NCI-H1048 (cell line): ENCODE measurements around the gene SPAG7.

ENCODE experiments used
- DNase-seq: peaks from one replicate; lab custom pipeline; 2025; lab: John Stamatoyannopoulos, UW

SPAG7 gene

GRCh38 chr17:4974115-4974670 lies 6.6 kb upstream of the SPAG7 start:
- DNase-seq = no peak

DNA sequence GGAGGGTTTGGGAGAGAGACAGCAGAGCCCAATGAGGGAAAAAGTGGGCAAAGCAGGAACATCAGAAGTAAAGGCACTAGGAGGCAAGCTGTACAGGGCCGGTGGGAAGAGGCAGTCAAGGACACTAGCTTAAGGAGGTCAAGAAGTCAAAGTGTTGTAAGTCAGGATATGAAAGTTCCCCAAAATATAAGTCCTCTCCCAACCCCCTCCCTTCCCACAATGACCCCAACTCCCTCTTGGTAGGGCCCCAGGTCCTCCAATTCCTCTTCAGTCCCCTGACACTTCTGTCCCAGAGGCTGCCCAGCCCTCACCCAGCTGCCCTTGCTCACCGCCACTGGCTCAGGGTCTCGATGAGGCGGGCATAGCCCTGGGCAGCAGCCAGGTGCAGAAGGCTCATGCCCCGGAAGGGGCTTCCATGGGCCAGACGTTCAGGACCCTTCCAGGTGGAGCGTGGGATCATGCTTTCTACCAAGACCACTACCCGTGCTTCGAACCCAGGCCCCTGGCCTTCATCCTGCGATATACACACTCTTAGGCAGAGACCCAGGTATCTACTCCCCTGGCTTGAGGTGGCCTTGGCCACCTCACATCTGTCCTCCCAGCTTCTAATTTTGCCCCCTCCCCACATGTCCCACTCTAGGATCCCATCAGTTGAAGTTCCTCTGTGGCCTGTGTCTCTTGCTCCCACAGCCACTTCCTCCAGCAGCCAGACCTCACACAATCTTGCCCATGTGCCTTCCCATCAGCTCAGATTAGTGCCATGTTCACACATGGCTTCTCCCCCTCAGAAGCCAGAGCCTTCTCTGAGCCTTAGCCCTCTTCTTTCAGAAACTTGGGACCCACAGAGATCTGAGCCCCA lies 5.9 kb upstream of the SPAG7 start:
- DNase-seq = no peak

DNA sequence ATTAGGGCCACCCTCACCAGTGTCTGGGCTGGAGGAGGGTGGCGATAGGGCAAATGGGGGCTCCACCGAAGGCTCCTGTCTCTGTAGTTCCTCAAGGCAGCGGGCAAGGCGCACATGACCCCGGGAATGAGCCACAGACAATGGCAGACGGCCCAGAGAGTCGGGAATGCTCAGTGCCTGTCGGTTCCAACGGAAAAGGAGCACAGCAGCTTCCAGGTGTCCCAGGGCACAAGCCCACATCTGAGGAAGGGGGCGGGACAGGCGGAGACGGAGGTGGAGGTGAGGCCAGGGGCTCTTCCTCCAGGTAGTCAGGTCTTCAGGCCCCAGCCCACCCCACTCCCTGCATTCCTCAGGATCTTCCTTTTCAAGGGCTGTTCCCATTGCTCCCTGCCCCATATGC lies 5.1 kb upstream of the SPAG7 start:
- no peak for DNase-seq

- DNase-seq = no peak
Observed at GRCh38 chr17:4972322-4972721, 4.7 kb upstream of the SPAG7 start.

GRCh38 chr17:4971826-4972225 lies 4.2 kb upstream of the SPAG7 start:
- DNase-seq = no peak

GRCh38 chr17:4970273-4970672 lies 2.7 kb upstream of the SPAG7 start:
- no peak for DNase-seq

DNA sequence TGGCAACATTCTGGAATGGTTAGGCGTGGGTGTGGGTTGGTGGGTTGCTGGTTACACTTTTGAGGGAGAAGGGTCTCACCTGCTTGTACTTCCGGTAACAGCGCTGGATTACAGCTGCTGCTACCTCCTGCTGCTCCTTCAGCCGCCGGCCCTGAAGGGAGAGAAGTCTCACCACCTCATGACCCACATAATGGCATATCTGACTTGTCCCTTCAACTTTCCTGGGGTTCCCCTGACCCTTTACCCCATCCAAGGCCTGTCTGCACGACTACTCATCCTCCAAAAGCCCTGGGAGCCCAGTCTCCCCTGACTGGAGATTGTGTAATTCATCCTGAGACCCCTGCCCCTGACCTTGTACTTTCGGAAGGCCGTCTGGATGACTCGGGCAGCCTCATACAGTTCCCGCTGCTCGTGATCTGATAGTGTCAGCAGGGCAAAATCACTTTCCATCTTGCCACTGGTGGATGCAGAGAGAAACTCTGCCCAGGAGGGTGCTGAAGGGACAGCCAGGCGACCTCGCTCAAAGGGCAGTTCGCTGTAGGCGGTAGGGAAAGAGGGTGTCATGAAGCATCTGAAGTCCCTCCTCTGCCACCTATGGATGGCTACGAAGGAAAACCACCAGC lies 2.0 kb upstream of the SPAG7 start:
- DNase-seq = no peak

DNA sequence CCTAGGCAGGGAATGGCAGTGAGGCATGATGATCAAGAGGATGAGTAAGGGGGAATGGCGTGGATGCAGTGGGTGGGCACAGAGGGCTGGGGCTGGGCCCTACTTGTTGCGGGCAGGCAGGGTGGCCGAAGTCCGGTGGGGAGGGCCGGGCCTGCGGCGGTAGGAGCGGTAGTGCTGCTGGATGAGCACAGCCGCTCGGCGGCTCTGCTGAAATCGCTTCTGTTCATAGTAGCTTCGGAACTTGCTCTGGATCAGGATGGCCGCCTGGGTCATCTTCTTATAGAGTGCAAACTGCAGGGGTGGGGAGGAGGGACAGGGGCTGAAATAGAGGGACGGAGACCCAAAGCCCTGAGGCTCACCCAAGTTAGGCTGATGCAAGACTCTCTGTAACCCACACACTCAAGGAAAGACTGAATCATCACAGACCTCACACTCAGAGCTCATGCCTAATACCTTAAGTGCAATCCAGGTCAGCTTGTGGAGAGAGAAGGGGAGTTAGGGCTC lies 1.5 kb upstream of the SPAG7 start:
- no peak for DNase-seq

DNA sequence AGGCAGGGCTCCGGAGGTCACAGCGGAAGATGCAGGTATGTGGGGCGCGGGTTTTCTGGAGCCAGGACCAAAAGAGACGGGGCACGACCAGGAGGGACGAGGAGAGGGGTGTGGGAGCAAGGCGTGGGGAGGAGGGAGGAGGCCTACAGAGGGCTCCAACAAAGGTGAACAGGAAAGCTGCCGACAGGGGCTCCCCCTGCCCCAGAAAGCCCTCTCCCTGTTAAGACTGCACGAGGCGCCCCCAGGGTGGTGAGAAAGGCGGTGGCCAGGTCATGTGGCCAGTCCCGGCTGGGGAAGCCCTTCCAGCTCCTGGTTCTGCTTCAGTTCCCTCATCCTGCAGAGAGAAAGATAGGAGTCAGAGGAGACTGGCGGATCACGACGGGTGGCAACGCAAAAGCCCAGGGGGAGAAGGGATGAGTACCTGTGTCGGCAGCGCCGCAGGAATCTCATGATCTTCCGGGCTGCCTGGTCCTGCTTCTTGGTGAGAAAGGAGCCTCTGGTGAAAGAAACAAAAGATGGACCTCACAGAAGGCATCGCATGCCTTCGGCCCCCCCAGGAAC lies 949 bp upstream of the SPAG7 start:
- no peak for DNase-seq

- DNase-seq = peak; percentile 98
Observed at GRCh38 chr17:4966844-4967538, 626 bp downstream of the SPAG7 start.

DNA sequence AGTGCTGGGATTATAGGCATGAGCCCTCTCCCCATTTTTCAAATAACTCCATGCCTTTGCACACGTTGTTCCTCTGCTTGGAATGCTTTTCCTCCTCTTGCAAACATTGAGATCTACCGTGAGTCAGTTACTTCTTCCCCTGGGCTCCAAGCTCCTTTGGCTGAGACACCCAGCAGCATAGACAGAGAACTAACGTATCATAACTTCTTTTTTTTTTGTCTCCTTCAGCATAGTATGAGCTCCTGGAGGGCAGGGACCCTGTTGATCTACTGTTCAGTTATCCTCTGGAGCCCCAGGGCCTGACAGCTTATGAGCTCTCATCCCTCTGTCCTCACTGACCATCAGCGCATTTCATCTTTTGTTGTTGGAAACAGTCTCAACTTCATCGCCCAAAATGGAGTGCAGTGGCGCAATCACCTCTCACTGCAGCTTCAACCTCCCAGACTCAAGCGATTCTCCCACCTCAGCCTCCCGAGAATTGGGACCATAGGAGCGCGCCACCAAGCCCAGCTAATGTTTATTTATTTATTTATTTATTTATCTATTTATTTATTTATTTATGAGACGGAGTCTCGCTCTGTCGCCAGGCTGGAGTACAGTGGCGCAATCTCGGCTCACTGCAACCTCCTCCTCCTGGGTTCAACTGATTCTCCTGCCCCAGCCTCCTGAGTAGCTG lies 2.2 kb downstream of the SPAG7 start:
- DNase-seq = no peak

GRCh38 chr17:4960279-4960922 lies 7.2 kb downstream of the SPAG7 start:
- no peak for DNase-seq

GRCh38 chr17:4959261-4959965 lies 8.2 kb downstream of the SPAG7 start:
- DNase-seq = no peak

DNA sequence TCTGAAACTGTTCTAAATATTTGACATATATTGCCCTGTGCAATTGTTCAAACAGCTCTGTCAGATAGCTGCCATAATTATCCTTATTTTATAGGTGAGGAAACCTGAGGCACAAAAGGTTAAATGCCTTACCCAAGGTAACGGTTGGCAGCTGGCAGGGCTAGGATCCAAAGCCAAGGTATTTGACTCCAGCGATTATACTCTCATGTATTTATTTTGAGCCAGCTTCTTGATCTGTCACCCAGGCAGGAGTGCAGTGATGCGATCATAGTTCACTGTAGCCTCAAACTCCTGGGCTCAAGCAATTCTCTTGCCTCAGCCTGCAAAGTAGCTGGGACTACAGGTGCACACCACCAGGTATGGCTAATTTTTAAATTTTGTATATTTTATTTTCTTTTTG lies 9.5 kb downstream of the SPAG7 start:
- DNase-seq = no peak

GRCh38 chr17:4956493-4957061 lies 11.0 kb downstream of the SPAG7 start:
- DNase-seq = no peak

DNA sequence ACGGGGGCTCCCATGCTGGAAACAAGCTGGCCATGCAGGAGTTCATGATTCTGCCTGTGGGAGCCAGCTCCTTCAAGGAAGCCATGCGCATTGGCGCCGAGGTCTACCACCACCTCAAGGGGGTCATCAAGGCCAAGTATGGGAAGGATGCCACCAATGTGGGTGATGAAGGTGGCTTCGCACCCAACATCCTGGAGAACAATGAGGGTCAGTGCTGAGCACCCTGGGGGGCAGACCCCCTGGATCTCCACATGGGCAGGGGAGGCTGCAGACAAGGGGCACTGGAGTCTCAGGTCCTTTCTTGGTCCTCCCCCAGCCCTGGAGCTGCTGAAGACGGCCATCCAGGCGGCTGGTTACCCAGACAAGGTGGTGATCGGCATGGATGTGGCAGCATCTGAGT lies 12.5 kb downstream of the SPAG7 start:
- no peak for DNase-seq

GRCh38 chr17:4953451-4953961 lies 14.1 kb downstream of the SPAG7 start:
- no peak for DNase-seq

GRCh38 chr17:4951486-4951885 lies 16.1 kb downstream of the SPAG7 start:
- no peak for DNase-seq

- DNase-seq = no peak
Observed at GRCh38 chr17:4950746-4951204, 16.8 kb downstream of the SPAG7 start, which contains the start of gene ENO3. Gene ENO3 (plus strand): TSS chr17:4951119. CDS start chr17:4951830, 711 bp downstream.
